OCI-LY3 (cell line): ENCODE results near the gene CREB5.

ENCODE experiments used
- EZH2phosphoT487 ChIP-seq: fragments of 200-600 bp; shearing (Covaris generic); IDR thresholded peaks from 2 replicates; pipeline ENCODE4 v1.6.1; 2018; ENCODE audit warnings: antibody characterized with exemption, mixed run types, low read depth
- TF ChIP-seq, protein P1 (sequence below): fragments of 200-600, 300-600 bp; sonication (generic); IDR thresholded peaks from 2 replicates; pipeline ENCODE4 v1.5.1; 2014; ENCODE audit warnings: antibody characterized with exemption, low read length, low read depth

DNA sequence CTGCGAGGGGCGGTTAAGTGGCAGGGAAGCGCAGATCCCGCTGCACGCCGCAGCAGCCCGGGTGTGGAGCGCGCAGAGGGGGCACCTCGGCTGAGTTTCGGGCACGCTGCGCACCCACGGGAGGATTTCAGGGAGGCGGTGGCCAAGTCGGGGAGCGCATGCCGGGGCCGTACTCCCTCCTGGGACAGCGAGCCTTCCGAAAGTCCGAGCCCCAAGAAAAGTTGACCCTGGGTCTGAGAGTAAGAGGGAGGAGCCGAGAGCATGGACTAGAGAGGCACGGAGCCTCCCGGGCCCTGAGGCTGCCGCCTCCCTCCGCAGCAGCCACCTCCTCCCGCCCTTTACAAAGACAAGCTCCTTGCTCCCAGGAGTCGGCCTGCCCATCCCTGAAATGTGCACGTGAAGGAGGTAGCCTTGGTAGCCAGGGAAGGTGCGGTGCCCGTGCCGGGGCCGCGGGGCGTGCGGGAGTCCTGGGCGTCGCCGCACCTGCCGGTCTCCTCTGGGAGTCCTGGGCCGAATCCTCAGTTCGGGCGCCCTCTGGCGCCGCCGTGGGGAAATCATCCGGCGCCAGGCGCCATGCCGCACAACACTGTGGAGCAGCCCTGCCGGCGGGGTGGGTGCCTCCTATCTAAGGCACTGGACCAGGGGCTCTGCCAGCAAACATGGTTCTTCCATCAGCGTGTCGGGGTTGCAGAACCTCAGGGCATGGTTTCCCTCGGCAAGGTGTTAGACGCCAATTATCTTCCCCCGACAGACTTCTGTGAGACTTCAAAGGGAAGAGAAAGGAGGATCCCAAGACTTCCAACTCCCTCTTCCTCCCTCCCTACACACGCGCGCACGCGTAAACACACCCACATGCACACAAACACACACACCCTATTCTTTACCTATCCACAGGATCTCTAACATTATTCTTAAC lies 441.8 kb downstream of the CREB5 start:
- TF ChIP-seq, protein P1, sequence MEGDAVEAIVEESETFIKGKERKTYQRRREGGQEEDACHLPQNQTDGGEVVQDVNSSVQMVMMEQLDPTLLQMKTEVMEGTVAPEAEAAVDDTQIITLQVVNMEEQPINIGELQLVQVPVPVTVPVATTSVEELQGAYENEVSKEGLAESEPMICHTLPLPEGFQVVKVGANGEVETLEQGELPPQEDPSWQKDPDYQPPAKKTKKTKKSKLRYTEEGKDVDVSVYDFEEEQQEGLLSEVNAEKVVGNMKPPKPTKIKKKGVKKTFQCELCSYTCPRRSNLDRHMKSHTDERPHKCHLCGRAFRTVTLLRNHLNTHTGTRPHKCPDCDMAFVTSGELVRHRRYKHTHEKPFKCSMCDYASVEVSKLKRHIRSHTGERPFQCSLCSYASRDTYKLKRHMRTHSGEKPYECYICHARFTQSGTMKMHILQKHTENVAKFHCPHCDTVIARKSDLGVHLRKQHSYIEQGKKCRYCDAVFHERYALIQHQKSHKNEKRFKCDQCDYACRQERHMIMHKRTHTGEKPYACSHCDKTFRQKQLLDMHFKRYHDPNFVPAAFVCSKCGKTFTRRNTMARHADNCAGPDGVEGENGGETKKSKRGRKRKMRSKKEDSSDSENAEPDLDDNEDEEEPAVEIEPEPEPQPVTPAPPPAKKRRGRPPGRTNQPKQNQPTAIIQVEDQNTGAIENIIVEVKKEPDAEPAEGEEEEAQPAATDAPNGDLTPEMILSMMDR: peak; percentile 59
- TF ChIP-seq EZH2phosphoT487: no peak
